Urothelium cell line (cell line): ENCODE measurements around the gene ADRM1.

Experiments
- DNase-seq: peaks from one replicate; pipeline ENCODE4 v3.0.0; 2011; ENCODE audit warnings: low spot score, mixed read lengths
- FAIRE-seq: peaks from 2 replicates; lab custom pipeline; 2011; peaks lifted over from hg19 to GRCh38; lab: Jason Lieb, UNC

Gene ADRM1

DNA sequence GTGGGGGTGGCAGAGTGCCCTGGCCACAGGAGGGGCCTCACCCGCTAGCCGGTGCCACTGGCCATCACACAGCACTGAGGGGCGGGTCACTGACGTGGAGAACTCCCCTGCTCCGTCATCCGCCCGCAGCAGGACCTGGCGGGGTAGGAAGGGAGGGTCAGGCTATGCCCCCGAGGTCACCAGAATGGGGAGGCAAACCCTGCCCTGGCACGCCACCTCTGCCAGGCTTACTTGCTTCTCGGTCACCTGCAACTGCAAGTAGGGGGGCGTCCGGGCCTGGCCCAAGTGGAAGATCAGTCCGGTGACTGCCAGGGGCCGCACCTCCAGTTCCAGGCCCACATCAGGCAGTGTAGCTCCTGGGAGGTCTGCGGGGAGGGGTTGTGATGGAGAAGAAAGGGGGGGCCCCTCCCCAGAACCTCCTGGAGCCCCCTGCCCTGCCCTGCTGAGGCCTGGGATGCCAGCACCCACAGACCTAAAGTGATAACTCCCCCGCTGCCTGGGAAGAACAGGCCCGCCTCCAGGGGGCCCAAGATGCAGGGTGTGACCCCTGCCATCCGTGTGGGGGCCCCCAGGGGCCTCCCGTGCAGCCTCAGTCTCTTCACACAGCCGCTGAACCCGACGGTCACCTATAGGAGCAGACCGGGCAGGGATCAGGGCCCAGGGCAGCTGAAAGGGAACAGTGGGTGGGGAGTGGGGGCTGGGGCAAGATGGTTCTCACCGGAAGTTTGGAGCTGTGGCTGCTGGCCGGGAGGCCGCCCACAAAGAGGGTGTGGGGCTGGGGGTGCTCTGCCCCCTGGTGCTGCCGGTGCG is 7.4 kb downstream of the ADRM1 start:
- DNase-seq (no peak), FAIRE-seq (no peak)

- no peak for FAIRE-seq
These were observed 7.9 kb downstream of the ADRM1 start for GRCh38 chr20:62310757-62311121.

DNA sequence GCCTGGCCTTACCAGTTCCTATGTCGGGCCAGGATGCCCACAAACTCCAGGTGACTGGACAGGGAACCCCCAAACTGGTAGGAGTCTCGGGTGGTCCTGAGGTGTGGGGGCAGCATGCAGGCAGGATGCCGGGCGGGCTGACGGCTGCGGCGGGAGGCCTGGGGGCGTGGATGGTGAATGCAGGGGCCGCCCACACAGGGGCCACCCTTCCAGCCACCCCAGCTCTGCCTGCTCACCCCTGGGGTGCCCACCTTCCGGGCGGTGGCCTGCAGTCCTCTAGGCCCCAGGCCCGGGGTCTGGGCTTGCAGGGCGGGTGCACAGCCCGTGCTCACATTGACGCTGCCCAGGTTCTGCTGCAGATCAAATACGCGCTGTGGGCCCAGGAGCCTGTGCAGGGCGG is 8.4 kb downstream of the ADRM1 start:
- no peak for DNase-seq
- FAIRE-seq: no peak

More at GRCh38 chr20:62310757-62311121, 7.9 kb downstream of the ADRM1 start:
- no peak for DNase-seq

DNA sequence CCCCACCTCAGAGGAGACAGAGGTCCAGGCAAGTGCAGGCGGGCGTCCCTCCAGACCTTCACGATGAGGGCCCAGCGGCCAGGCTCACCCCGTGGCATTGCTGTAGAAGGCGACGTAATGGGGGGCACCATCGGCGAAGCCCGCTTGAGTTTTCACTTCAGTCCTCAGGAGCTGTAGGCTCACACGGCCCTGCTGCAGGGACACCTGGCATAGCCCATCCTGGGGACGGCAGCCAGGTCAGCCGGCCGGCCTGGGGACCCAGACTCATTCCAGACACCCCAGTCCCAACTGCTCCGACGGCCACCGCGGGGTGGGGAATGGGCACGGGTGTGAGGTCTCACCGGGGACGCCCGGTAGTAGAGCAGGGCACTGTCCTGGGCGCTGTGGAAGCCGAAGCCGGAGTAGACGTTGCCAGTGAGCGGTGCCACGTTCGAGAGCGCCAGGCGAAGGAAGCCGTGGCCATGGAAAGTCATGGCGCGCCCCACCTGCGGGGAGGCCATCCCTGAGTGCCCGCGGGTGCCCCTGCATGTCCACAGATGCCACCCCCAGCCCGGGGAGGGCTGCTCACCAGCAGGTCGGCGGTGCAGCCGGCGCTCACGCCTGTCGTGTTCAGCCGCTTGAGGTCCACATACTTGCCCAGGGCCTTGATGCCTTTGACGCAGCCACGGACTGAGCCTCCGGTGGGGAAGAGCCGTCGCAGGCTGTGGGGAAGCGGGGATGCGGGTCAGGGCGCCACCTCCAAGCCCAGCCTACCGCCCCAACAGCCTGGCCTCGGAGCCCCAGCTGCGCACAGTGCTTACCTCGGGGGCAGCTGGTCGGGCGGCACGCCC is 9.2 kb downstream of the ADRM1 start:
- no peak for FAIRE-seq
- no peak for DNase-seq

DNA sequence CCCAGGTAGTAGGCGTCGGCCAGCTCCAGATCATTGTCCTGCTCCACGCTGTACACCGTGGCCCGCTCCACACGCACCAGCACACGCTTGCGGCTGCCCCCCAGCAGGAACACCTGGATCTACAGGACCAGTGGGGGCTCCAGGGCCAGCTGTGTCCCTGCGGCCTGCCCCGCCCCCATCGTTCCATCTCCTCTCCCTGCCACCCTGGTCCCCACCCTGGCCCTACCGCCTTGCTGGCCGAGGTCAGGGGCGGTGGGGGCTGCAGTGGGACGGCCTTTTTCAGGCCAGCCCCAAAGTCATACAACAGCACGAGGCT is 9.8 kb downstream of the ADRM1 start:
- FAIRE-seq (no peak), DNase-seq (no peak)

DNA sequence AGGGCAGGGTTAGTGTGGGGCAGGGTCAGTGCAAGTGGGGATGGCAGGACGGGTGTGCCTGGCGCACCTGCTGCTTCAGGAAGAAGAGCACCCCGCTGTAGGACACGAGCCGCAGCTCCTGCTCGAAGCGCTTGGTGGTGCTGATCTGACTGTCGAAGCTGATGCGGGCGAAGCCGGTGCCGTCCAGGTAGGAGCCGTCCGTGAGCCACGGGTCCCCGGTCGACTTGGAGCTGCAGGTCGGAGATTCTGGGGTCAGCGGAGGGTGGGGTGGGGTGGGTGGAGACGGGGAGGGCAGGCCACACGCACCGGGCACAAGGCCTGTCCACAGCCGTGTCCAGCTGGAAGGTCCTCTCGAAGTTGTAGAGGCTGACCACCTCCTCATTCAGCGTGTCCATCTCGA is 10.2 kb downstream of the ADRM1 start:
- no peak for DNase-seq
- peak; percentile 65 for FAIRE-seq

DNA sequence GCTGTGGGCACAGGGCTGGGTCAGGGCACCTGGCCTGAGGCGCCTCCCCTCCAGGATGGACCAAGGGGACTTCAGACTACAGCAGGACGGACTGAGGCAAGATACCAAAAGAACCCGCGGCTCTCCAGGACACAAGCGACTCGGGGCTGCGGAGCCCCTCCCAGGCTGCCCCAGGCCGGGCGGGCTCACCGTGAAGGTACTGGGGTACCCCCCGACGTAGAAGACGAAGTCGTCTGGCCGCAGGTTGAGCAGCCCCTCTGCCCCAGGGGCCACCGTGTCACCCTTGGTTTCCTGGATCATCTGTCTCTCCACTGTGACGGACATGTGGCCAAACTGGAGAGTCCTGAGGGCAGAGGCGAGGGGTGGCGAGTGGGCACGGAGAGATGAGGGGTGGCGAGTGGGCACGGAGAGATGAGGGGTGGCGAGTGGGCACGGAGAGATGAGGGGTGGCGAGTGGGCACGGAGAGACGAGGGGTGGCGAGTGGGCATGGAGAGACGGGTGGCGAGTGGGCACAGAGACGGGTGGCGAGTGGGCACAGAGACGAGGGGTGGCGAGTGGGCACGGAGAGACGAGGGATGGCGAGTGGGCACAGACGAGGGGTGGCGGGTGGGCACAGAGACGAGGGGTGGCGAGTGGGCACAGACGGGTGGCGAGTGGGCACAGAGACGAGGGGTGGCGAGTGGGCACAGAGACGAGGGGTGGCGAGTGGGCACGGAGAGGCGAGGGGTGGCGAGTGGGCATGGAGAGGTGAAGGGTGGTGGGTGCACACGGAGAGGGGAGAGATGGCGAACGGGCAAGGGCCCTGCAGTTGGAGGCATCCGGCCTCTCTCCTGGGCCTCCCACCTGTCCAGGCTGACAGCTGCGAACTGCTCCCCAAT is 10.9 kb downstream of the ADRM1 start:
- FAIRE-seq: peak; percentile 13
- DNase-seq: no peak

DNA sequence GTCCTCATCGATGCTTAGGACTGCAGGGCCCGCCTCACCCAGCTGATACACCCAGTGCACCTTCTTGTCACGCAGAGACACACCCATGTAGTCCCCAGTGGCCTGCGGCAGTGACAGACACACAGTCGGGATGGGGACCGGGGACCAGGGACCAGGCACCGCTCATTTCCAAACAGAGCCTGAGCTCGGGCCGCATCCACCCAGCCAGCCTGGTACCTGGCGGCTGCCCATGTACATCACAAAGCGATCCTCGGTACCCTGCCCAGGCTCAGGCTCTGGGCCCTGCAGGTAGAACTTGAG is 11.5 kb downstream of the ADRM1 start:
- FAIRE-seq (no peak), DNase-seq (no peak)

DNA sequence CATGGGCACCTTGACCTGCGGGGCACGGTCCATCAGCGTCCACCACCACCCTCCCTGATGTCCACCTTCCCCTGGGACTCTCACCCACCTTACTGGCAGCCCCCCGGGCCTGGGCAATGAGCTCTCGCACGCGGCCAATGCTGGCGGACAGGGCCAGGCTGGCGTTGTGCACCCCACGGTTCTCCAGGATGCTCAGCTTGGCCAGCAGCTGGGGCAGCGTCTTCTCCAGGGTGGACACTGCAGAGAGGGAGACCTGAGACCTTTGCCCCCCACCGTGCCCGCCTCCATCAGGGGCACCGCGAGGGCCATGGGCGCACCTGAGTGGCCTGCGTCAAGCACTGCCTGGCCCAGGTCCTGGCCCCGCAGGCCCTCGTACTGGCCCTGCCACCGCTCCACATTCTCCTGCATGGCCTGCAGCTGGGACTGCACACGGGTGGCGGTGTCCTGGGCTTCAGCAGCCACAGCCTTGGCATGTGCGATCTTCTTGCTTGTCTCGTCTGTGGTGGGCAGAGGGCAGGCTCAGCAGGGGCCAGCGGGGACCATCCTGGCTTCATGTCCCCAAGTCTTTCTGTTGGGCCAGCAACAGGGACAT is 12.0 kb downstream of the ADRM1 start:
- DNase-seq (no peak), FAIRE-seq (no peak)

- DNase-seq (no peak), FAIRE-seq (no peak)
These were observed 13.0 kb downstream of the ADRM1 start for GRCh38 chr20:62315773-62316172.

DNA sequence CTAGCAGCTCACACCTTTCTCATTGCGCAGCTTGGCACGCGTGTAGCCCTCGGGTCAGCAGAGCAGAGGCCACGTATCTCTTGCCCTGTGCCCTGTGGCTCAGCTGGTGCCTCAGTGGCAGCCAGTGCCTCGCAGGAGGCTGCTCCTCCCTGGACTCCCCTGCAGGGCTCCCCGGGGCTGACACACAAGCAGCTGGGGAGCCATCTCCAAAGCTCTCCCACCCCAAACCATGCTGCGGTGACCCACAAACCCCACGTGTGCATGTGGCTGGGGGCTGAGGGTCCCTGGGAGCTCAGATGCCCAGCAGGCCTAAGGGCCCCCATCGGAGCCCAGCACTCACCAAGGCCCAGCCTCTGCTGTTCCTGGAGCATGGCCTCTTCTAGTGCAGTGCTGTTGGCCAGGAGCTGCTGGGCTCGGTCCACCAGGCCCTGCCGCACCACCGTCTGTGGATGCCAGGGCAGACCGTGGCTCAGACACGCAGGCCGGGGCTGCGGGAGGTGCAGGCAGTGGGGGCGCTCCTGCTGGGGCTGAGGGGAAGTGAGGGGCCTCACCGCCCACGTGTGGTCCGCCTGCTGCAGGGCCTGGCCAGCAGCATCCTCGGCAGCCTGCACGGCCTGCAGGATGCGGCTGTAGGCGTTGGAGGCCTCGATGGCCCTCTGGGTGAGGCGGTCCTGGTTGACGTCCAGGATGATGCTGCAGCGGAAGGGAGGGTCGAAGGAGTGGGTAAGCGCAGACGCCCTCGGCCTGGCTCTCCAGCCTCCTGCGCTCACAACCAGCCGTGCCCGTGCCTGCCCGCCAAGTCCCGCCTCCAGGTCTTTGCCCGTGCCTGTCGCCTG is 13.8 kb downstream of the ADRM1 start:
- FAIRE-seq: peak; percentile 61
- DNase-seq: no peak

GRCh38 chr20:62317167-62317655 is 14.4 kb downstream of the ADRM1 start:
- DNase-seq: no peak
- no peak for FAIRE-seq

DNA sequence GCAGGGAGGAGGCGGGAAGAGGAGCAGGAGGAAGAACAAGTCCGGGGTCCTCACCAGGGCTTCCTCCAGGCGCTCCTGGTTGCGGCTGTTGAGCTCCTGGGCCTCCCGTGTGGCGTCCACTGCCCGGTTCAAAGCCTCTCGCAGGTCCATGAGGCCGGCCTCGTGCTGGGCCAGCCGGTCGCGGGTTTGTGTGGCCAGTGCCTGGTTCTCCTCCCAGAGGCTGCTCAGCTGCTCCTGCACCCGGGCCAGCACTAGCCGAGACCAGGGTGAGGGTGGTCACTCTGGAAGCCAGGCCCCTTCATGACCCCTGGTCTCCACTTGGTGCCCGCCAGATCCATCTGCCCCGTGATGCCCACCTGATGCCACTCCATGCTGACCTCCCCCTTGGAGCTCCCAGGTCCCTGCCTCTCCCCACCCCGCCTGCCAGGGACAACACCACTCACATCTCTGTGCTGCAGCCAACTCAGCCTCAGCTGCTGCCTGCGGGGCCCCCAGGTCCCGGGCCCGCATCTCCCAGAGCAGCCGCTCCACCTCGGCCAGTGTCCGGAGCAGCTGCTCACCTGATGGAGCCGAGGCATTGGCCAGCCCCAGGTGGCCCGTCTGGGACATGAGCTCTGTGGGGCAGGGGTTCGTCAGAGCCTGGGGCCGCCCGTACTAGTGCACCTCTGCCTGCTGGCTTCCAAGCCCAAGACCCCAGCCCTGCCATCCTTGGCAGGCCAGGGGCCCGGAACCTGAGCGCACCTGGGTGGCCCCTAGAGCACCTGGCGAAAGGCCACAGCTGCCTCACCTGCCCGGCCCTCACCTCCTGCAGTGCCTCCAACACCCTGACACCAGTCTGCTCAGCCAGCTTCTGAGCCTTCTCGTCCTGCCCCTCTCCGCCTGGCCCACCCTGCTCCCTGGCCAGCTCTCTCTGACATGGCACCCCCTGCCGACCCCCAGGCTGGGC is 15.9 kb downstream of the ADRM1 start:
- DNase-seq: peak; percentile 78
- peak; percentile 23 for FAIRE-seq

GRCh38 chr20:62319346-62319909 is 16.6 kb downstream of the ADRM1 start:
- DNase-seq: no peak
- peak; percentile 91 for FAIRE-seq

DNA sequence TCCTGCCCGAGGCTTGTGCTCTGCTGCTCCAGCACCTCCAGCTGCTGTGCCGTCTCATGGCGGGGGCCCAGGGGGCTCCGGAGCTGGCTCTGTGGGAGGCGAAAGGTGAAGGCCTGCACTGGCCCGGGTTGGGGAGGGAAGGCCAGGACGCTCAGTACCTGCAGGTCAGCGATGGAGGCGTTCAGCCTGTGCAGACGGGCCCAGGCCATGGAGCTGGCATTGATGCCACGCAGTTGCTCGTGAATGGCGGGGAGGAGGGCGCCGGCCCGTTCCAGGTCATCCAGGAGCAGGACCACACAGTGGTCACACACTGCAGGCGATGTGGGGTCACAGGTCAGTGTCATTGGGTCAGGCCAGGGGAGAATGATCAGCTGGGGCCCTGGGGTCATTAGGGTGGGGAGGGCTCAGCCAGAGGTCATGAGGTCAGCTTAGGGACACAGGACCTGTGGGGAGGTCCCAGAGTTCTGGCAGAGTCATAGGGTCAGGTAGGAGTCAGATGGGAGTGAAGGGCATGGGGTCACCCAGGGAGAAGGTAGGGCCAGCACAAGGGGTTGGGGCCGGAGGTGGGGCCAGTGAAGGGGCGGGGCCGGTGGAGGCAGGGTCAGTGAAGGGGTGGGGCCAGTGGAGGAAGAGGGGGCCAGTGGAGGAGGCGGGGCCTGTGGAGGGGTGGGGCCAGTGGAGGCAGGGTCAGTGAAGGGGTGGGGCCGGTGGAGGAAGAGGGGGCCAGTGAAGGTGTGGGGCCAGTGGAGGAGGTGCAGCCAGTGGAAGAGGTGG is 18.0 kb downstream of the ADRM1 start:
- FAIRE-seq (no peak), DNase-seq (peak; percentile 57)

DNA sequence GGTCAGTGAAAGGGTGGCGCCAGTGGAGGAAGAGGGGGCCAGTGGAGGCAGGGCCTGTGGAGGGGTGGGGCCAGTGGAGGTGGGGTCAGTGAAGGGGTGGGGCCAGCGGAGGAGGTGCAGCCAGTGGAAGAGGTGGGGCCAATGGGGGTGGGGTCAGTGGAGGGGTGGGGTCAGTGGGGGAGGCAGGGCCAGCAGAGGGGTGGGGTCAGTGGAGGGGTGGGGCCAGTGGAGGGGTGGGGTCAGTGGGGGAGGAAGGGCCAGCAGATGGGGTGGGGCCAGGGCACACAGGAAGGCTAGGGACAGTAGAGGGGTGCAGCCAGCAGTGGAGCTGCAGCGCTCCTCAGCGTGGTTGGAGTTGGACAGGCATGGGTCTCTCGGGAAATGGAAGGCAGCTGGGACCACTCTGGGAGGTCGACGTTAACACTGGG is 18.7 kb downstream of the ADRM1 start:
- peak; percentile 82 for DNase-seq

DNA sequence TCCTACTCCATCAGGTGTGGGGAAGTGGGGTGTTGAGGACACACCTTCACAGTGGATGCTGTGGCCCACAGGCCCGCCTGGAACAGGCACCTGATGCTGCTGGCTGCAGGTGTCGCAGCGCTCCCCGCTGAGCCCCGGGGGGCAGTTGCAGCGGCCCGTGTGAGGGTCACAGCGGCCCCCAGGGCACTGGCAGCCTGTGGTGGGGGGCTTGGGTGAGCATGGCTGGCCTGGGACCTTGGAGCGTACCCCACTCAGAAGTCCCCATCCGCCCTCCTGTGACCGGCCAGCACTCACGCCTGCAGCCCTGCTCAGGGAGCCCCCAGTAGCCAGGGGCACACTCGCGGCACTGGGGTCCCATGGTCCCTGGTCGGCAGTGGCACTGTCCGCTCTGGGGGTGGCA is 19.2 kb downstream of the ADRM1 start:
- no peak for DNase-seq
- peak; percentile 84 for FAIRE-seq

More for the DNA sequence above, 18.7 kb downstream of the ADRM1 start:
- FAIRE-seq: no peak
